Measurements from ENCODE around the gene PALM.

PALM gene

GRCh38 chr19:796692-797527 is 88.2 kb downstream of the PALM start, which contains the start of gene PTBP1:
PTBP1 (plus strand) TSS chr19:797452; CDS start chr19:797498, 46 bp downstream.
- Histone ChIP-seq H3K4me1 (ENCODE audit: insufficient read depth, low read length, severe bottlenecking) (peaks cover 34% of the 10 kb centered on the region), H3K4me2 (ENCODE audit: low read length) (peak within 1 kb of the TSS; percentile 82), H3K27me3 (ENCODE audit: insufficient read depth, low read length) (no peaks in the 10 kb centered on the region), H3K9ac (ENCODE audit: low read length) (peak within 1 kb of the TSS; percentile 99), H3K79me2 (ENCODE audit: insufficient read depth, low read length) (peaks cover 41% of the 10 kb centered on the region), H3K4me3 (ENCODE audit: low read depth, low read length, poor library complexity, severe bottlenecking) (peak within 1 kb of the TSS; percentile 98), H3K27ac (ENCODE audit: low read depth, low read length, poor library complexity, severe bottlenecking) (peak within 1 kb of the TSS; percentile 52), H3K36me3 (ENCODE audit: insufficient read depth, low read length) (peaks cover 40% of the 10 kb centered on the region), H4K20me1 (ENCODE audit: insufficient read depth, low read length) (no peaks in the 10 kb centered on the region), H3K9me2 (ENCODE audit: low read depth, low read length) (no peaks in the 10 kb centered on the region), H2AFZ (ENCODE audit: low read length) (no peak within 1 kb of the TSS), H3F3A (ENCODE audit: insufficient read depth, low read length) (no peaks in the 10 kb centered on the region), H3K9me3 (ENCODE audit: low read length) (no peaks in the 10 kb centered on the region)
- no peak for TF ChIP-seq EZH2 (IDR thresholded peaks at IDR 0.05; ENCODE audit: borderline replicate concordance, low read length)
- no peak for TF ChIP-seq CTCF (IDR thresholded peaks at IDR 0.05; ENCODE audit: low read length)

Measured in OCI-LY1 (cell line).